Esophagus muscularis mucosa (tissue), 4 donors: ENCODE measurements around the gene METTL2B.
"Not testable (repeated sequence)": the region's sequence is repeated elsewhere in the genome, so short reads cannot be mapped to it uniquely, and the experiment has no call there.

Experiments used
- EP300 ChIP-seq: sonication (generic); formaldehyde crosslinking; IDR thresholded peaks from one replicate; pipeline ENCODE4 v1.6.1; 2017; ENCODE audit warnings: antibody characterized with exemption
- POLR2A ChIP-seq: fragments of 450-650 bp; IDR thresholded peaks from one replicate; pipeline ENCODE4 v1.6.1; 2017; ENCODE audit warnings: antibody characterized with exemption, moderate library complexity, mild to moderate bottlenecking, low read depth
- POLR2AphosphoS5 ChIP-seq, 2 donors: sonication (generic); formaldehyde crosslinking; IDR thresholded peaks; one replicate each; pipeline ENCODE4 v1.6.1; 2017; ENCODE audit warnings: antibody characterized with exemption in 2 of 2
- TF ChIP-seq, protein P1 (sequence below), 3 experiments: fragments of 200-600 bp in 2 of 3; fragments of 450-650 bp in 1 of 3; sonication (generic) in 2 of 3; IDR thresholded peaks; one replicate each; pipeline ENCODE4 v1.5.1; 2017 to 2019; ENCODE audit warnings: antibody characterized with exemption in 3 of 3, mild to moderate bottlenecking in 2 of 3, moderate library complexity in 1 of 3

DNA sequence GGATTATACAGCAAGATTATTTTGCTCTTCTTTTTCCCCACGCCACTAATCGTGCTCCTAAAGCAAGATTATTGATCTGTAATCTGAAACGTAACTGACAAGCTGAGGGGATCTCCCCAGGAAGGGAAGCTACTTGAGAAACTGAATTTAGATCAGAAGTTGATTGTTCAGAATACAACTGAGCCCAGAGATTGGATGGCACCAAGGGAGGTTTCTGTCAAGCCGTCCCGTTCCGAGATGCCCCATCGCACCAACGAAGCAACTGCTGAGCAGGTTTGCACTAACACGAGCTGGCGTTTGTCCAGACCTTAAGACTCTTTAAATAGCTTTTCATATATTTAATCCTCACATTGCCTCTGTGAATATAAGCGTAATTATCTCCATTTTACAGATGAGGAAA lies 35.1 kb downstream of the METTL2B start:
- not testable (repeated sequence) for TF ChIP-seq POLR2A; EP300; POLR2AphosphoS5 (IDR thresholded peaks at IDR 0.05)
- TF ChIP-seq, protein P1, sequence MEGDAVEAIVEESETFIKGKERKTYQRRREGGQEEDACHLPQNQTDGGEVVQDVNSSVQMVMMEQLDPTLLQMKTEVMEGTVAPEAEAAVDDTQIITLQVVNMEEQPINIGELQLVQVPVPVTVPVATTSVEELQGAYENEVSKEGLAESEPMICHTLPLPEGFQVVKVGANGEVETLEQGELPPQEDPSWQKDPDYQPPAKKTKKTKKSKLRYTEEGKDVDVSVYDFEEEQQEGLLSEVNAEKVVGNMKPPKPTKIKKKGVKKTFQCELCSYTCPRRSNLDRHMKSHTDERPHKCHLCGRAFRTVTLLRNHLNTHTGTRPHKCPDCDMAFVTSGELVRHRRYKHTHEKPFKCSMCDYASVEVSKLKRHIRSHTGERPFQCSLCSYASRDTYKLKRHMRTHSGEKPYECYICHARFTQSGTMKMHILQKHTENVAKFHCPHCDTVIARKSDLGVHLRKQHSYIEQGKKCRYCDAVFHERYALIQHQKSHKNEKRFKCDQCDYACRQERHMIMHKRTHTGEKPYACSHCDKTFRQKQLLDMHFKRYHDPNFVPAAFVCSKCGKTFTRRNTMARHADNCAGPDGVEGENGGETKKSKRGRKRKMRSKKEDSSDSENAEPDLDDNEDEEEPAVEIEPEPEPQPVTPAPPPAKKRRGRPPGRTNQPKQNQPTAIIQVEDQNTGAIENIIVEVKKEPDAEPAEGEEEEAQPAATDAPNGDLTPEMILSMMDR (IDR thresholded peaks at IDR 0.05): not testable (repeated sequence)
